ENCODE results near the gene PHTF2.

- no peak for TF ChIP-seq TEAD4 (IDR thresholded peaks at IDR 0.05)
- no peak for TF ChIP-seq EGR1 (IDR thresholded peaks at IDR 0.05)
- no peak for TF ChIP-seq EP300 (IDR thresholded peaks at IDR 0.05; ENCODE audit: borderline replicate concordance)
- TF ChIP-seq, protein P1, sequence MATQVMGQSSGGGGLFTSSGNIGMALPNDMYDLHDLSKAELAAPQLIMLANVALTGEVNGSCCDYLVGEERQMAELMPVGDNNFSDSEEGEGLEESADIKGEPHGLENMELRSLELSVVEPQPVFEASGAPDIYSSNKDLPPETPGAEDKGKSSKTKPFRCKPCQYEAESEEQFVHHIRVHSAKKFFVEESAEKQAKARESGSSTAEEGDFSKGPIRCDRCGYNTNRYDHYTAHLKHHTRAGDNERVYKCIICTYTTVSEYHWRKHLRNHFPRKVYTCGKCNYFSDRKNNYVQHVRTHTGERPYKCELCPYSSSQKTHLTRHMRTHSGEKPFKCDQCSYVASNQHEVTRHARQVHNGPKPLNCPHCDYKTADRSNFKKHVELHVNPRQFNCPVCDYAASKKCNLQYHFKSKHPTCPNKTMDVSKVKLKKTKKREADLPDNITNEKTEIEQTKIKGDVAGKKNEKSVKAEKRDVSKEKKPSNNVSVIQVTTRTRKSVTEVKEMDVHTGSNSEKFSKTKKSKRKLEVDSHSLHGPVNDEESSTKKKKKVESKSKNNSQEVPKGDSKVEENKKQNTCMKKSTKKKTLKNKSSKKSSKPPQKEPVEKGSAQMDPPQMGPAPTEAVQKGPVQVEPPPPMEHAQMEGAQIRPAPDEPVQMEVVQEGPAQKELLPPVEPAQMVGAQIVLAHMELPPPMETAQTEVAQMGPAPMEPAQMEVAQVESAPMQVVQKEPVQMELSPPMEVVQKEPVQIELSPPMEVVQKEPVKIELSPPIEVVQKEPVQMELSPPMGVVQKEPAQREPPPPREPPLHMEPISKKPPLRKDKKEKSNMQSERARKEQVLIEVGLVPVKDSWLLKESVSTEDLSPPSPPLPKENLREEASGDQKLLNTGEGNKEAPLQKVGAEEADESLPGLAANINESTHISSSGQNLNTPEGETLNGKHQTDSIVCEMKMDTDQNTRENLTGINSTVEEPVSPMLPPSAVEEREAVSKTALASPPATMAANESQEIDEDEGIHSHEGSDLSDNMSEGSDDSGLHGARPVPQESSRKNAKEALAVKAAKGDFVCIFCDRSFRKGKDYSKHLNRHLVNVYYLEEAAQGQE (IDR thresholded peaks at IDR 0.05; ENCODE audit: low read depth) = no peak
- no peak for TF ChIP-seq RAD21 (IDR thresholded peaks at IDR 0.05; ENCODE audit: low read depth)
- no peak for TF ChIP-seq TAF1 (IDR thresholded peaks at IDR 0.05; ENCODE audit: low read depth)
- TF ChIP-seq USF1 (IDR thresholded peaks at IDR 0.05) = no peak
- no peak for TF ChIP-seq YY1 (IDR thresholded peaks at IDR 0.05; ENCODE audit: low read depth)
Measured at GRCh38 chr7:77991656-77992055, 193.1 kb downstream of the PHTF2 start.
